ENCODE results near the gene RBSN.

Gene RBSN

DNA sequence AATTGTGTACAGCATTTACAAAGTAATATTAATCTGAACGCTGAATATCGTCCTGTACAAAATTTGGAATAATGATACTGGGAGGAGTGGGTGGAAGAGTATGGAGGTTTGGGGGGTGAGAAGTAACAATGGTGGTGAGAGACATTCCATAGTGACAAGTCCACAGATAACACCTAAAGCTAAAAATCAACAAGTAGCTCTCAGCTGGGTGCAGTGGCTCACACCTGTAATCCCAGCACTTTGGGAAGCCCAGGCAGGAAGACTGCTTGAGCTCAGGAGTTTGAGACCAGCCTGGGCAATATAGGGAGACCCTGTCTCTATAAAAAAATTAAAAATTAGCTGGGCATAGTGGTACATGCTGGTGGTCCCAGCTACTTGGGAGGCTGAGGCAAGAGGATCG lies 38.9 kb downstream of the RBSN start:
- DNase-seq (ENCODE audit: low read depth in 2 of 2): no peak

- no peak for DNase-seq (ENCODE audit: low read depth in 2 of 2)
Measured at GRCh38 chr3:15056676-15057404, 42.1 kb downstream of the RBSN start.

DNA sequence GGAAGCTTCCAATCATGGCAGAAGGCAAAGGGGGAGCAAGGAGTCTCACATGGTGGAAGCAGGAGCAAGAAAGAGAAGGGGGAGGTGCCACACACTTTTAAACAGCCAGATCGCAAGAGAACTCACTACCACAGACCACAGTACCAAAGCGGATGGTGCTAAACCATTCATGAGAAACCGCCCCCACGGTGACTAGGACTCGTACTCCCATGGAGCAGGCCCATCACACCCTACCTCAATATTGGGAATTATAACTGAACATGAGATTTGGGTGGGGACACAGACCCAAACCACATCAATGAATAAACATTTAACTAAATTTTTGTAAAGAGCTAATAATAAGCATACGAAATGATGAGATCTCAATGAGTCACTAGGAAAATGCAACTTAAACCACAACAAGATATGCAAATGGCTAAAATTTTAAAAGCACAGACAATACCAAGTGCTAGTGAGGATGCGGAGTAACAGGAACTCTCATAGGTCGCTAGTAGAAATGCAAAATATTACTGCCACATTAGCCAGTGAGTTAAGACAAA lies 43.9 kb downstream of the RBSN start:
- DNase-seq (ENCODE audit: low read depth in 2 of 2): peak; percentile 61 to 62

DNA sequence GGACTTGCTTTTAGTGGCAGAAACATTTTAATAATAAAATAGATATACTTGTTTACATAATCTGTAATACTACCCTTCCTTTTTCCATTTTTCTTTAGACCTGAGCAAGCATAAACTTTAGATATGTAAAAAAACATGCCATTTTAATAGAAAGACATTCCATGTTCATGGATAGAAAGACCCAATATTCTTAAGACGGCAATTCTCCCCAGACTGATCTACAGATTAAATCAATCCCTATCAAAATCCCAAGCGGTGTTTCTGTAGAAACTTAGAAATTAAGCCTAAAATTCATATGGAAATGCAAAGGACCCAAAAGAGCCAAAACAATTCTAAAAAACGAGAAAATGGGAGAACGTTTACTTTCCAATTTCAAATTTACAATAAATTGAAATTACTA lies 45.4 kb downstream of the RBSN start:
- DNase-seq (ENCODE audit: low read depth in 2 of 2): no peak

DNA sequence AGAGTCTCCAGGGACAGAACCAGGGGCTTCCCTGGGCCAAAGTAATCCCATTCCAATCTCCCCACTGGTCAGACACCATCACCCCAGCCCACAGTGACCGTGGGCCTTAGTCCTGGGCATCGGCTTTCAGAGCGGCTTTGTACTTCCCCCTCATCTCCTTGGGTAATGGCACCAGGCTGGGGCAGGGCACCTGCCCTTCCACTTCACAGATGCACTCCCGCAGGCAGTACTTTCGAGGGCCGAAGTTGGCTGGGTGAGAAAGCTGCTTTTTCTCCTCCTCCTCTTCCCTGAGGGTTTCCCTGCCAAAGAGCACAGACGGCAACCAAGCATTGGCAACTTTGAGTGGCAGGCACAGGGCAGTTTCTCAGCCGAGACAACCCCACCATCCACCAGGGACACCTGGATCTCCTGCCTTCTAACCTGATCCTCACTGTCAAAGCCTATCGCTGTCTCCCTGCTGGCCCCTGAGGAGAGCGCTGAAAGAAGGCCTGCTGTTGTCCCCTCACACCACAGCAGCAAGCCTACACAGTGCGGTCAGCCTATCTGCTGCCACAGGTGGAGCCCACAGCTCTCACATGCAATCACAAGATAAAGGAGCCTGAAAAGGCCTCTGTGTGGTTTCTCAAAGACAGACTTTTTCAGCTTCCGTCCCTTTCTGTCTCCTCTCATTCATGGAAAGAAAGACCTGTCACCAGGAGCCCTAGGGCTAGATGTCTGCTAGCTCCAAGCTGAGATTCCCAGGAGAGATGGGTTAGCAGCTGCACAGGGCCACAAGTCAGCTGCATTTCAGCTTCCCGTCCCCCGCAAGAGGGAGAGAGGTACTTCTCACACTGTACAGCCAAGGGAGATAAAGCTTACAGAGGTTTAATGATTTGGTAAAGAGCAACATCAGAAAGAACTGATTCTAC lies 46.4 kb downstream of the RBSN start:
- no peak for DNase-seq (ENCODE audit: low read depth in 2 of 2)

DNA sequence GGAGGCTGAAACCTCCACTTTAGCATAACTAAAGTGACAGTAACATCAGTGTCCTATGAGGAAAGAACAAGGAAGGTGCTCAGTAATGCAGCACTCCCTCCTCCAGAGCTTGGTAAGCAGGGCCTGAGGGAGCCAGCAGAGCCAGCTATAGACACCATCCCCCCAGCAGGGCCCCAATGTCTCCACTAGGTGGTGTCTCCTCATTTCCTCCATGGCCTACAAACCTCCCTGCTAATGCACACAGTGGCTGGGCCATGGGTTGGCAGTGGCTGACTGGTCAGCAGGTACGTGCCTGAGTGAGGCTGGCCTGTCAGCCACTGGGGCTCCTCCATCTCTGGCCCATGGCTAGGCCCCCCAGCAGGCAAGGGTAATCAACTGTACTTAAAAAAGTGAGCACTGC lies 47.4 kb downstream of the RBSN start:
- peak; percentile 19 to 40 for DNase-seq (ENCODE audit: low read depth in 2 of 2)

DNA sequence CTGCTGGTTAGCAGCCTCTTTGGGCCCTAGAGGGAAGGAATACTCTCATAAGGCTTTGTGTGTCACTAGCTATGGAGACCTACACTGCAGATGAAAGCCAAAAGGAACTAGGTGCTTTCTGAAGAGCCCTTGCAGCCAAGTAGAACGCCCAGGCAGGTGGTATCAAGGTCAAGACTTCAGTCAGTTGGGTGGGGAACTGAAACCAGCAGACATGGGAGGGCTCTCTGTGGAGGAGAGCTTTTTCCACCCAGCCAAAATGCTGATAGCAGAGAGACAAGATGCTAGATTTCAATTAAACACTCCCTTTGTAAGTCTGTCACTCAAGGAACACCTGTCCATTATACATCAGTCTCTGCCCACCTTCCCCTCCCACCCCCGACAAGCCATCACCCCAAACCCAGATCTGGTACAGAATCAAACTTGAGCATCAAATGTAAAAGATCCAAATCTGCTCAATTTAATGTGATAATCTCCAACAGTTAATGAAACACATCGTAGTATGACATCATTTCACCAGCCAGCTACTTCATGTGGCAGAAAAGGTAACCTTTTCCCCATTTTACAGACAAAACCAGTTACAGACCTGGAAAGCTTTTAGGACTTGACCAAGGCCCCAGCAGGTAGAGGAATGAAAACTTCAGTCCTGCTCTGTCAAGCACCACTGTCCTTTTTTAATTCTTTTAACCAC lies 48.4 kb downstream of the RBSN start:
- DNase-seq (ENCODE audit: low read depth in 2 of 2): no peak

- no peak for DNase-seq (ENCODE audit: low read depth in 2 of 2)
Measured at GRCh38 chr3:15049584-15049983, 49.4 kb downstream of the RBSN start.

- no peak for DNase-seq (ENCODE audit: low read depth in 2 of 2)
Measured at GRCh38 chr3:15045667-15046066, 53.3 kb downstream of the RBSN start.

- DNase-seq (ENCODE audit: low read depth in 2 of 2): no peak
Measured at GRCh38 chr3:15044326-15044725, 54.6 kb downstream of the RBSN start.

DNA sequence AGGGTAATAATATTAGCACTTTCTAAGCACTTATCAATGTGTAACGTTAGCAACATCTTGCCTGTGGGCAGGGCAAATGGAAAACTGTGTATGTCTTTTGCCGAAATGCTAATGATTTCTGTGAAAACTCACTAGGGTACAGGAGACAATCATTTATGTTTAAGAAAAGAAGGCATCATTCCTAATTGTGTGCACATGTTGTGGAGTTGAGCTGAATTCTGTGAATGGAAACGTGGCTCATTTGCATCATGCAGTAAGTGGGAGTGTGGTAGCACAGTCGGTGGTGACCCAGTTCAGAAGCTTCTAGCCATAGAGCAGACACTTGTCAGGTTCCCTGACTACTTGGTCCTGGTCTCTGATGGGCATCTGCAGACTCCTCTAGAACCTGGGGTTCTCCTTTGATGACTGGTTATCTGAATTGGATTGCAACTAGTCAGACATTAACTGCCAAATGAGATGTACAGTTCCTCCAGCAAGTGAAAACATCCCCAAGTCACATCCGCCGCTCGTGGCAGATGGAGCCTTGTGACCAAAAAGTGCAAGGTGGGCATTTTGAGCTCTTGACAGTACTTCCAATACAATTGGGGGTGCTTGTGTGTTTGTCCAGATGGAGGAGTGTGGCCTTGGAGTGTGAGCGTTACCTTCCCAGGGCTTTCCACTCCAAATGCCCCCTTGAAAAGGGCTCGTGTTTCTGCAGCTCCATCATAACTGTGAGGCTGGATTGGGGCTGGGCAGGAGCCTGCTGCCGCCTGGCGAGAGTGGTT lies 55.4 kb downstream of the RBSN start:
- no peak for DNase-seq (ENCODE audit: low read depth in 2 of 2)

GRCh38 chr3:15042936-15043335 lies 56.0 kb downstream of the RBSN start:
- no peak for DNase-seq (ENCODE audit: low read depth in 2 of 2)

GRCh38 chr3:15041950-15042349 lies 57.0 kb downstream of the RBSN start:
- DNase-seq (ENCODE audit: low read depth in 2 of 2): no peak

GRCh38 chr3:15040844-15041243 lies 58.1 kb downstream of the RBSN start:
- no peak for DNase-seq (ENCODE audit: low read depth in 2 of 2)

GRCh38 chr3:15038306-15038705 lies 60.6 kb downstream of the RBSN start:
- DNase-seq (ENCODE audit: low read depth in 2 of 2): no peak

DNA sequence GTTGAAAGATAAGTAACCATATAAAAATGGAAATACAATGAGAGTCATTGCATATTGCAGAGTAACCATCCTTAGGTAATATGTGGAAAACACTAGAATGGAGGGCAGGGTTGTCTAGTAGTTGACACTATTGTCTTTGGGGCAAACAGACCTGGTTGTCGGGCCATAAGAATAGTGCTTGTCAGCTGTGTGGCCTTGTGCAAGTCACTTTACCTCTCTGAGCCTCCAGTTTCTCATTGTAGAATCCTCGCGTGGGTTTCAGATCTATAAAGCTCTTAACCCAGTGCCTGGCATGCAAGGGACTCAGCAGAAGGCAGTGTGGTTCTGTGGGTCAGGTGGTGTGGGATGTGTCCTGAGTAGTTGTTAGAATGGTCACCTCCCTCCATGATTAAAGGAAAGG lies 65.8 kb downstream of the RBSN start:
- DNase-seq (ENCODE audit: low read depth in 2 of 2): no peak

DNA sequence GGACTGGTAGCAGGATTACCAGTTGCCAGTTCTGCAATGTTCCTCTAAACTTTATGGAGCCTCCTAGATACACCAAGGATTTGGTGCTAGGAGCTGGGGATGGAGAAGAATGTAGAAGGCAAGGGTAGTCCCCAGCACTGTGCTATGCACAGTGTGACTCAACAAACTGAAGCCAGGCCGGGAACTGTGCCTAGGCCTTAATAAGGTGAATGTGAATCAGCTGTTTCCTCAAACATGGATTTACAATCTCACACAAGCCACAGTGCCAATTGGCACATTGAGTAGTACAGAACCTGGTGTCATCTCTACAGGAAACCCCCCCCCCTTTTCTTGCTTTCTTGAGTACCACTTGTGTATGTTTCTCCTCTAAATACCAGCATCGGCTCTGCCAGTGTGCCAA lies 66.3 kb downstream of the RBSN start:
- DNase-seq (ENCODE audit: low read depth in 2 of 2): no peak

DNA sequence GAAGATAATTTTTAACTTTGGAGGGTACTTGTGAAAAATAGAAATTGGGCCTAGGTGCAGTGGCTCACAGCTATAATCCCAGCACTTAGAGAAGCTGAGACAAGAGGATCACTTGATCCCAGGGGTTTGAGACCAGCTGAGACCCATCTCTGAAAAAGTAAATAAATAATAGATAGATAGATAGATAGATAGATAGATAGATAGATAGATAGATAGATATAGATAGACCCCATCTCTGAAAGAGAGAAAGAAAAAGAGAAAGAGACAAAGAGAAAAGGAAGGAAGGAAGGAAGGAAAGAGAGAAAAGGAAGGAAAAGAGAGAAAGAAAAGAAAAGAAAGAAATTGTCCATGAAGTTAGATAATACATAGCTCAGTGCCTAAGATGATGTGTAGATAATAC lies 69.3 kb downstream of the RBSN start:
- DNase-seq (ENCODE audit: low read depth in 2 of 2): no peak

- DNase-seq (ENCODE audit: low read depth in 2 of 2): no peak
Measured at GRCh38 chr3:15023719-15024118, 75.2 kb downstream of the RBSN start.

DNA sequence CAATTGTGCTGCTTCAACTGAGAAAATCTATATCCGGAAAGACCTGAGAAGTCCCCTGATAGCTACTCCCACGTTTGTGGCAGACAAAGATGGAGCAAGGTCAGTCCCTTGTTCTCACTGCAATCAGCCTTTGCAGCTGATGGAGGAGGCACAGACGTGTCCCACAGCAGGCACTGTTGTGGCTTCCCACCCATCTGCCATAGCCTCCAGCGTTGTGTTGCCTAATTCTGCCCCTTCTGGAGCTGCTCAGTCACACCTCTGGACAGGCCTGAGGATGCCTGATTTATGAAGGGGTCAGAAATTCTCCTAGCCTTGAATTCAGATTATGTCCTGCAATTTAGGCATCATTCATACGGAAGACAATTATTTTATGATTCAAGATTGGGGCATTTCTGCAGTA lies 75.7 kb downstream of the RBSN start:
- DNase-seq (ENCODE audit: low read depth in 2 of 2): no peak

All from stimulated activated CD8-positive, alpha-beta memory T cell treated with anti-CD3 and anti-CD28 coated beads, Interleukin-2, amount 100 ng/mL, for 48 hours (primary cell).